ENCODE data around the gene AIFM3.

- TF ChIP-seq CTCF (conservative IDR thresholded peaks at IDR 0.05; ENCODE audit: low read depth in 2 of 2) (no peak), EZH2phosphoT487 (IDR thresholded peaks at IDR 0.05; ENCODE audit: unreplicated experiment) (no peak), POLR2AphosphoS5 (IDR thresholded peaks at IDR 0.05; ENCODE audit: low read depth) (no peak), CREB1 (CRISPR knock-in tag; IDR thresholded peaks at IDR 0.05; ENCODE audit: low read depth) (no peak)
Observed at GRCh38 chr22:20930004-20930403, 37.1 kb upstream of the AIFM3 start.
